GM12891 (cell line): ENCODE data around the gene TGFBR3.

ENCODE experiments used
- POLR2A ChIP-seq: IDR thresholded peaks from 2 replicates; pipeline ENCODE4 v1.6.1; 2011; ENCODE audit warnings: low read depth, low read length, control low read depth
- POLR2AphosphoS5 ChIP-seq: IDR thresholded peaks from 2 replicates; pipeline ENCODE4 v1.6.1; 2011; ENCODE audit warnings: low read depth, low read length, control low read depth
- SPI1 ChIP-seq: IDR thresholded peaks from 2 replicates; pipeline ENCODE4 v1.6.1; 2011; ENCODE audit warnings: low read depth, low read length, control low read depth

DNA sequence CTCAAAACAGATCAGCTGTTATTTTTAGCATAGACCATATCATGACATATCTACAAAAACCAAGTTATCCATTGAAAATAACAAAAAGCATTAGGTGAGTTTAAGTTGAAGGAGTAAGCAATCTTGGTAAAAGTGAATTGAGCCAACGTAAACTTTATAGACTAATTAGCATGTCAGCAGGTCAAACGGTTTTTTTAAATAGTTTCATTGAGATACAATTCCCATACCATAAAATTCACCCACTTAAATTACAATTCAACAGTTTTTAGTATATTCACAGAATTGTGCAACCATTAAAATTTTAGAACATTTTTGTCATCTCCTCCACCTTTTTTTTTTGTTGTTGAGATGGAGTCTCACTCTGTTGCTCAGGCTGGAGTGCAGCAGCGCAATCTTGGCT is 92.1 kb downstream of the TGFBR3 start:
- TF ChIP-seq POLR2AphosphoS5 (no peak), POLR2A (no peak), SPI1 (no peak)
